Measurements from ENCODE around the gene ING3.

ING3 gene, protein sequence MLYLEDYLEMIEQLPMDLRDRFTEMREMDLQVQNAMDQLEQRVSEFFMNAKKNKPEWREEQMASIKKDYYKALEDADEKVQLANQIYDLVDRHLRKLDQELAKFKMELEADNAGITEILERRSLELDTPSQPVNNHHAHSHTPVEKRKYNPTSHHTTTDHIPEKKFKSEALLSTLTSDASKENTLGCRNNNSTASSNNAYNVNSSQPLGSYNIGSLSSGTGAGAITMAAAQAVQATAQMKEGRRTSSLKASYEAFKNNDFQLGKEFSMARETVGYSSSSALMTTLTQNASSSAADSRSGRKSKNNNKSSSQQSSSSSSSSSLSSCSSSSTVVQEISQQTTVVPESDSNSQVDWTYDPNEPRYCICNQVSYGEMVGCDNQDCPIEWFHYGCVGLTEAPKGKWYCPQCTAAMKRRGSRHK
- long read RNA-seq, transcript ING3-201 (12 exons, 3,777 nt): minor isoform, 6 of 67 reads
- long read RNA-seq, transcript ING3-204 (11 exons, 1,447 nt): major isoform, 18 of 67 reads
- long read RNA-seq, partial matches to known transcripts: 33 of 67 reads
- long read RNA-seq, other reads (novel, unspliced or antisense): 5 of 67 reads

- TF ChIP-seq POLR2AphosphoS5 (IDR thresholded peaks at IDR 0.05; ENCODE audit: low read depth) (peak; percentile 61), SPI1 (IDR thresholded peaks at IDR 0.05; ENCODE audit: borderline replicate concordance, low read depth) (no peak)
- DNase-seq (ENCODE audit: low read depth in 1 of 2, low spot score in 1 of 2): peak; percentile 93 to 97
- H3K4me3 ChIP-seq (replicated peaks; ENCODE audit: insufficient read depth, low read length): peak within 1 kb of the TSS; percentile 96
- H3K27ac ChIP-seq (replicated peaks): peak within 1 kb of the TSS; percentile 97
- no peaks in the 10 kb centered on the region for H3K27me3 ChIP-seq (ENCODE audit: insufficient read depth, poor library complexity, severe bottlenecking)
Observed at GRCh38 chr7:120950539-120951308, at the start of gene ING3. Gene ING3 (plus strand): TSS chr7:120950777. CDS start chr7:120950897, 120 bp downstream.

- TF ChIP-seq REST (IDR thresholded peaks at IDR 0.05; ENCODE audit: insufficient replicate concordance, low read depth) (no peak), POLR2AphosphoS5 (IDR thresholded peaks at IDR 0.05; ENCODE audit: low read depth) (no peak), GABPA (IDR thresholded peaks at IDR 0.05; ENCODE audit: low read depth) (no peak), CTCF (IDR thresholded peaks at IDR 0.05; ENCODE audit: insufficient read depth, low read length) (no peak)
- H3K27me3 ChIP-seq (ENCODE audit: insufficient read depth, poor library complexity, severe bottlenecking): peaks cover under 1% of the 10 kb centered on the region
- H3K27ac ChIP-seq (replicated peaks): no peak overlapping the region
- H3K4me3 ChIP-seq (replicated peaks; ENCODE audit: insufficient read depth, low read length): no peak overlapping the region
- no peak for DNase-seq (ENCODE audit: low read depth in 1 of 2, low spot score in 1 of 2)
Observed at GRCh38 chr7:120915314-120916105, 35.1 kb upstream of the ING3 start.

DNA sequence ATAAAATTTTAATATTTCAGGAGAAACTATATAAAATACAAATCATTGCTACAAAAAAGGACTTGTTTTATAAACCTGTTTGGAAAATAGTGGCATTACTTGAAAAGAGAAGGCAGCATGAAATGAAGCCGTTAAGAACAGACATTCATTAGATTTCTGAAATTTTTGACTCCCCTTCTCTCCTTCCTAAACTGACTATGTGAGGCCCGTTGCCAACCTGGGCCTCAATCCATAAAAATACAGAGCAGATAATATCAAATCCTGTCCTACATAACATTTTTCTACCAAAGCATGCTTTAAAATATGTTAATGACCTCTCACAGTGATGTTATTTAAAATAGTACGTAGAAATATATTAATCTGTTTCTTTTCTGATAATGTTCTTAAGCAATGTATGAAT, 34.5 kb upstream of the ING3 start:
- TF ChIP-seq SPI1 (IDR thresholded peaks at IDR 0.05; ENCODE audit: borderline replicate concordance, low read depth) (no peak), CTCF (IDR thresholded peaks at IDR 0.05; ENCODE audit: insufficient read depth, low read length) (no peak), GABPA (IDR thresholded peaks at IDR 0.05; ENCODE audit: low read depth) (no peak), REST (IDR thresholded peaks at IDR 0.05; ENCODE audit: insufficient replicate concordance, low read depth) (no peak), POLR2AphosphoS5 (IDR thresholded peaks at IDR 0.05; ENCODE audit: low read depth) (no peak)
- Histone ChIP-seq H3K27ac (replicated peaks) (no peak overlapping the region), H3K27me3 (ENCODE audit: insufficient read depth, poor library complexity, severe bottlenecking) (no peaks in the 10 kb centered on the region), H3K4me3 (replicated peaks; ENCODE audit: insufficient read depth, low read length) (no peak overlapping the region)
- DNase-seq (ENCODE audit: low read depth in 1 of 2, low spot score in 1 of 2): no peak
